ENCODE data around the gene NXN.

DNA sequence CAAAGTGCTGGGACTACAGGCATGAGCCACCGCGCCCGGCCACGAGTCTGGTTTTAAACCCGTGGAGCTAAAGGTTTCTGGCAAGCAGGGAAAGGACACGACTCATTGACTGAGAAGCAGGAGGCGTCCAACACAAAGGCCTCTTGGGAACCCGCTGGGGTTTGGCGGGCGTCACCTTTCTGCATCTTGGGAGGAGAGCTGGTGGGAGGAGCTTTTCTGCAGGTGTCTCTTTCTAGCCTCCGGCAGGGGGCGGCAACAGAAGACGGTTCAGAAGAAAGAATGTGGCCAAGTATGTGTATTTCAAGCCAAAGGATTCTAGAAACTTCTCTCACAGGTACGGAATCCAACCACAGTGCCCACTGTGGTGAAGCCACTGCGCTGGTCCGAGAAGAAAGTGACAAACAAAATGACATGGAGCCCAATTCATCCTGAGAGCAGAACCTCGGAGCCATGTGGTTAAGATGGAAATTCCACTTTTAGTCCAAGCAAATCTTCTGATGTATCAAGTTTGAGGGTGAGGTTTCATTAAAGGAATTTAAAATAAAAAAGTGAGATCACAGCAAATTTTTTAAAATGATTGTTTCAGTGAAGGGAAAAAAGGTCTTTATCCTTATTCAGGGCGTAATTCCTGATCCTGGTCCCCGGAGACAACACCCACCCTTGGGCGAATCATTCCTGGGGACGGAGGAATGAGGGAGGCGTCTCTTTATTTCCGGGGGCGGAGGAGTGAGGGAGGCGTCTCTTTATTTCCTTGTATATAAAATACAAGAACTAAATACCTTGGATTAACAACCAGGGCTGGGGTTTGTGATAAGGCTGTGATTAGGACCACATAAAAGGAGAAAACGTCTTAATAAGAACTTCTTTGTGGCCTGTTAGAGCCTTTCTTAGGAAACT, 99.8 kb downstream of the NXN start:
- TF ChIP-seq EZH2phosphoT487 (IDR thresholded peaks at IDR 0.05; ENCODE audit: borderline replicate concordance, low read length) (no peak), CTCF (IDR thresholded peaks at IDR 0.05; ENCODE audit: low read depth, low read length, poor library complexity, severe bottlenecking) (peak; percentile 71)
